Measurements from ENCODE around the gene ELFN1.

DNA sequence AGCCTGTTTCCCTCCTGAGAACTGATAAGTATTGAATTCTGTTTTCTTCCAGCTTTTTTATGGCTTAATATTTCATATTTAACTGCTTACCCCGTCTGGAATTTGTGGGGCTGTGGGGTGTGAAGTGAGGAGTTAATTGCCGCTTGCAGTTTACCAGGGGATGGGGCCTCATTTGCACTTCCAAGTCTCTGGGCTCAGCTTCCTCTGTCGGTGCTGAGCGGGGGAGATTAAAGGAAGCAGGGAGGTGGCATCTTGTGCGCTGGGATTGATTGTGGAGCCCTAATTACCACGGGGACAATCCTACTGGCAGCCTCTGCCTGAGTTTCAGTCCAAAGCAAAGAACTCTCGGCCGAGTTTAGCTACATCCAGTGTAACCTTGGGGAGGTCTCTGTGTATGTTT is 33.4 kb downstream of the ELFN1 start:
- TF ChIP-seq, protein P1, sequence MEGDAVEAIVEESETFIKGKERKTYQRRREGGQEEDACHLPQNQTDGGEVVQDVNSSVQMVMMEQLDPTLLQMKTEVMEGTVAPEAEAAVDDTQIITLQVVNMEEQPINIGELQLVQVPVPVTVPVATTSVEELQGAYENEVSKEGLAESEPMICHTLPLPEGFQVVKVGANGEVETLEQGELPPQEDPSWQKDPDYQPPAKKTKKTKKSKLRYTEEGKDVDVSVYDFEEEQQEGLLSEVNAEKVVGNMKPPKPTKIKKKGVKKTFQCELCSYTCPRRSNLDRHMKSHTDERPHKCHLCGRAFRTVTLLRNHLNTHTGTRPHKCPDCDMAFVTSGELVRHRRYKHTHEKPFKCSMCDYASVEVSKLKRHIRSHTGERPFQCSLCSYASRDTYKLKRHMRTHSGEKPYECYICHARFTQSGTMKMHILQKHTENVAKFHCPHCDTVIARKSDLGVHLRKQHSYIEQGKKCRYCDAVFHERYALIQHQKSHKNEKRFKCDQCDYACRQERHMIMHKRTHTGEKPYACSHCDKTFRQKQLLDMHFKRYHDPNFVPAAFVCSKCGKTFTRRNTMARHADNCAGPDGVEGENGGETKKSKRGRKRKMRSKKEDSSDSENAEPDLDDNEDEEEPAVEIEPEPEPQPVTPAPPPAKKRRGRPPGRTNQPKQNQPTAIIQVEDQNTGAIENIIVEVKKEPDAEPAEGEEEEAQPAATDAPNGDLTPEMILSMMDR (IDR thresholded peaks at IDR 0.05; ENCODE audit: insufficient read depth, low read length, poor library complexity, severe bottlenecking), result no peak
- TF ChIP-seq EZH2phosphoT487 (conservative IDR thresholded peaks at IDR 0.05; ENCODE audit: low read length), result no peak
